ENCODE measurements around the gene C6orf89.
"Not testable (repeated sequence)": the region's sequence is repeated elsewhere in the genome, so short reads cannot be mapped to it uniquely, and the experiment has no call there.

The C6orf89 gene

DNA sequence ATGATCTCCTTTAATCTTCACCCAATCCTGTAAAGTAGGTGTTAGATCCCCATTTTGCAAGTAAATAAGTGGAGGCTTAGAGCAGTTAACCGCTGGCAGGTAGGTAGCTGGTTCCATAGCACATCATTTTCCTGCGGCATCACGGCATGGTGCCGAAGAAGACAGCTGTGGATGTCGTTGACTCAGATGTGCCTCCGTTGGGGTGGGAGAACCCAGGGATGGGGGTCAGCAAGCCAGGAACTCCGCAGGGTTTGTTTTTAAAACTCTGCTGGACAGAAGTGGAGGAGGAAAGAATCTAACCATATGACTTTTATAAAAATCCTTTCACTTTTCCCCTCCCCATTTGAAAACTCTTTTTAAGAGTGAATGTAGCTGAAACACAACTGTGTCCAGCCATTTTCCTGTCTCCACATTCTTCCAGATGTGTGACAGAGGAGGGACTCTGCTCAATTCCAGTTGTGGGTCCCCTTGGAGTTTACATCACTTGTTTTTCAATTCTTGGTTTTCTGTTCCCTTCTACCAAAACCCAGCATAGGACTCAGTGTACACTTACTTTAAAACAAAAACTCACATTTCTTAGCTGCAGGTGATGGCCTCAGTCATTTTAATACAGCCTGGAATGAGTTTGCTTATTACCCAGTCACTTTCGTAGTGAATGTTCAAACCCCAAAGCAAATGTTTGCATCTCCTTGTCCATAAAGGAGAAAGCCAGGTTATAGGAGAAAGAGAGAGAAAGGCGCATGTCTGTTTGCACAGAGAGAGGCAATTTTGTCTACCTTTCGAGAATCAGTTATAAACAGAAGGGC lies 41.2 kb downstream of the C6orf89 start:
- Histone ChIP-seq H3K9me3 (ENCODE audit: low read length) (no peaks in the 10 kb centered on the region), H3K27me3 (ENCODE audit: insufficient read depth, low read length) (no peaks in the 10 kb centered on the region), H2AFZ (ENCODE audit: low read depth, low read length) (no peak overlapping the region), H3K36me3 (ENCODE audit: insufficient read depth, low read length) (peaks cover 17% of the 10 kb centered on the region), H3K4me3 (ENCODE audit: low read length) (no peak overlapping the region), H3K4me1 (ENCODE audit: insufficient read depth, low read length) (peaks cover 3% of the 10 kb centered on the region)

DNA sequence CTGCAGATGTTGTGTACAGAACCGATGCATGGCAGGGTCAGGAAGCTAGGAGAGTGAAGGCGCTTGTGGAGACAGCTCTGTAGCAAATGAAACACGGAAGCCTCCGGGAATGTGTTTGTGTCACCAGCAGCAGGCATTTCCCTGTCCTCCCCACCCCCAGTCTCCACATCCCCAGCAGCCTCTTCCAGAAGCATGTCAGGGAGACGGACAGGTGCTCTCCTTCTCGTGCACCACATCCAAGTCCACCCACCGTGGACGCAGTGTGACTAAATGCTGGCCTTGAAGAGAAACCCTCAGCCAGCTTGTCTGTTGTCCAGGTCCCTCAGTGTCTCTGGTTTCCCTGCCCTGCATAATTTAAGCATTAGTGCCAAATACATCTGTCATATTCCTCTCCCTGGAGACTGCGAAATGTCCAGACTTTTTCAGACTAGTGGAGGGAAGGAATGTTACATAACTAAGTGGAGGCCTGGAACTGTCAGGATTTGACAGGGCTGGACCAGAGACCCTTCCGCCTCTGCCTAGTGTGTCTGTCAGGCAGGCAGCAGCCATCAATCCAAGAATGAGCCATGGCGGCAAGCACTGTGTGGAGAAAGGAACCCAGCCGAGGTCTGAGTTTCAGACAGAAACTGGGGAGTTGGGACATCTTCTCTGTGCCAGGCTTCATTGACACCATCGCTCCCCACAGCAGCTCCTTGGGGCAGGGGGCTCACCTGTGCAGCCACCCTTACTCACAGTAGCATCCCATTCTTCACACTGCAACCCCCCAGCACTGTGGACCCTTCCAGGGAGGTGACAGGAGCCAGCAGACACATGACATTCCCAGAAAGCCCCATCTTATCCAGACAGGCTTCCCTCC lies 42.2 kb downstream of the C6orf89 start:
- no peak overlapping the region for H2AFZ ChIP-seq (ENCODE audit: low read depth, low read length)

DNA sequence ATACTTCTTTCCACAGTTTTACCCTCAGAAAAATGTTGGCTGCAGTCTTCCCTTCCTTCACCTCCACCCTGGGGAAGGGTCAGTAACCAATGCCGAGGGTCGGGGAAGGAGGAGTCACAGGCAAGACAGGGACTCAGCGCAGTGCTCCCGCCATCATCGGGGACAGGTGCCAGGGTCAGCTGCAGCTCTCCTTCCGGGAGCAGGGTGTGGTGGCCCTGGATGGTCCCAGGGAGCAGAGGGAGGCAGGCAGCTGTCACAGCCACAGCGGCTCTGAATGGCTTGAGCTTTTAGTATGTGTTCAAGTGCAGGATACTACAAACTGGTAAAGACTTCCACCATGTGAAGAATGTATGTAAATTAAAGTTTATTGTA lies 42.8 kb downstream of the C6orf89 start:
- Histone ChIP-seq H2AFZ (ENCODE audit: low read depth, low read length) (no peak overlapping the region), H3K27me3 (ENCODE audit: insufficient read depth, low read length) (no peaks in the 10 kb centered on the region), H3K36me3 (ENCODE audit: insufficient read depth, low read length) (peaks cover 14% of the 10 kb centered on the region), H3K4me3 (ENCODE audit: low read length) (no peak overlapping the region), H3K4me1 (ENCODE audit: insufficient read depth, low read length) (peaks cover 3% of the 10 kb centered on the region), H3K9me3 (ENCODE audit: low read length) (no peaks in the 10 kb centered on the region)

More for the DNA sequence above, 42.2 kb downstream of the C6orf89 start:
- H3K4me3 ChIP-seq (ENCODE audit: low read length) = no peak overlapping the region
- no peaks in the 10 kb centered on the region for H3K27me3 ChIP-seq (ENCODE audit: insufficient read depth, low read length)
- H3K4me1 ChIP-seq (ENCODE audit: insufficient read depth, low read length) = peaks cover 3% of the 10 kb centered on the region
- H3K36me3 ChIP-seq (ENCODE audit: insufficient read depth, low read length) = peaks cover 17% of the 10 kb centered on the region
- H3K9me3 ChIP-seq (ENCODE audit: low read length) = no peaks in the 10 kb centered on the region

DNA sequence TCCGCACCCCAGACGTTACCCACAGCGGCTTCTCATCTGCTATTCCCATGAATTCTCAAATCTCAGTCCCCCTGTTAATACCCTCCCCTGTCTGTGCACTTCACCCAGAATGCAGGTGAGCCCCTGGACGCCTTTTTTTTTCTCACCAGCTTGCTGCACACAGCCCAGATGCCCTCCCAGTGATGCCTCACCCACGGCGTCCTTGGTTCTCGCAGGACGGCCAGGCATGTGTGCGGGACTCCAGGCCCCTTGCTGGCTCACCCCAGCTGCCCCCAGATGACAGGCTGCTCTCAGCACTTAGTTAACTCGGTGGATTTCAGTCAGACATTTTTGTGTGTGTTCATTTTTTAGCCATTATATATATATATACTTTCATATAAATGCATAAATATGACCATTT lies 43.4 kb downstream of the C6orf89 start:
- Histone ChIP-seq H3K9me3 (ENCODE audit: low read length) (no peaks in the 10 kb centered on the region), H3K36me3 (ENCODE audit: insufficient read depth, low read length) (peaks cover 8% of the 10 kb centered on the region), H3K27me3 (ENCODE audit: insufficient read depth, low read length) (no peaks in the 10 kb centered on the region), H3K4me3 (ENCODE audit: low read length) (no peak overlapping the region), H3K4me1 (ENCODE audit: insufficient read depth, low read length) (peaks cover 3% of the 10 kb centered on the region), H2AFZ (ENCODE audit: low read depth, low read length) (no peak overlapping the region)

DNA sequence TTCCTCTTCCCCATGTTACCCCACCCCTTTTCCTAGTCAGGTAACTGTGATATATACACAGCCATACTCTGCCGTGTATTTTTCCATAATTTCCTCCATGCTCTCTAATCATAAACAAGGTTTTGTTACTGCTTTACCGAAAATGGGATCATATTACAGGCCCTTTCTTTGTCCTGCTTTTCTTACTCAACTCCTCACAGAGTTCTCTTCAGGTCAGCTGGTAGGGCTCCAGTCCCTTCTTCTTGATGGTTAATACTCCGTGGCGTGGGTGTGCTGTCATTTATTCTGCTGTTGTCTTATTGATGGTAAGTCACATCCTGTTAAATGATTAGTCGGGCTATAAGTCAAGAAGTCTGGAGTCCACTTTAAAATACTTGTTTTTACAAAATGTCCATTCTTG lies 43.9 kb downstream of the C6orf89 start:
- Histone ChIP-seq H2AFZ (ENCODE audit: low read depth, low read length) (no peak overlapping the region), H3K4me3 (ENCODE audit: low read length) (no peak overlapping the region), H3K4me1 (ENCODE audit: insufficient read depth, low read length) (peaks cover 3% of the 10 kb centered on the region), H3K36me3 (ENCODE audit: insufficient read depth, low read length) (peaks cover 5% of the 10 kb centered on the region), H3K9me3 (ENCODE audit: low read length) (no peaks in the 10 kb centered on the region), H3K27me3 (ENCODE audit: insufficient read depth, low read length) (no peaks in the 10 kb centered on the region)

DNA sequence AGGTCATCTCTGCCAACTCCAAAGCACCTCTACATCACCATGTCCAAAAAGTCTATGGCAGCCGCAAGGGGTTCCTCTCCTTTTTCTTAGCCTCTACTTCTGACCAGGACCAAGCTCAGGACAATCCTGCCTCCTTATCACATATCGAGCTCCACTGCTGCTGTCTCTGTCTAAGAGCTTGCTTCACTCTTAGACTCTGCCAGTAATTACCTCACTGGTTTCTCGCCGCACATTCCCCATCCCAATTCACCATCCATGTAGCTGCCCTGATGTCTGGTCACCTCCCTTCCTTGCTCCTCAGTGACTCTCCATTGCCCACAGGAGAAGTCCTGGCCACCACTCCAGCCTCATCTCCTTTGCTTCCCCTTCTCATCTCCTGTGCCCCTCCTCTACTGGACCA lies 44.7 kb downstream of the C6orf89 start:
- H3K36me3 ChIP-seq (ENCODE audit: insufficient read depth, low read length) = no peaks in the 10 kb centered on the region
- no peak overlapping the region for H2AFZ ChIP-seq (ENCODE audit: low read depth, low read length)
- H3K4me3 ChIP-seq (ENCODE audit: low read length) = no peak overlapping the region
- no peaks in the 10 kb centered on the region for H3K27me3 ChIP-seq (ENCODE audit: insufficient read depth, low read length)
- peaks cover 3% of the 10 kb centered on the region for H3K4me1 ChIP-seq (ENCODE audit: insufficient read depth, low read length)
- H3K9me3 ChIP-seq (ENCODE audit: low read length) = no peaks in the 10 kb centered on the region

DNA sequence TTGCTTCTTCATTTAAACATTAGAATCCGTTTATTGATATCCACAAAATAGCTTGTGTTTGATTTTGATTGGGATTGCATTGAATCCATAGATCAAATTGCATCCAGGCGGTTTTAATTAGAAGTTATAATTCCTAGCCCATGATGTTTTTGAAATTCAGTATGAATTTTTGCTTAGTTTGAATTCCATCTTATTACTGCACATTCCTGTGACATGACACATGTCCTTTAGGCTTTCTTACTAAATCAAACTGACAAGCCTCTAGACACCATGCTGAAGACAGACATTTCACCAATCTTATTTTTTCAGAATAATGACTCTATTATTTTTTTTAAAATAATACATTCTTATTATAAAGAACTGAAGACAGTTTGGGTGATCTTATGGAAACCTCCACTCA lies 47.4 kb downstream of the C6orf89 start:
- no peak overlapping the region for H3K4me3 ChIP-seq (ENCODE audit: low read length)

DNA sequence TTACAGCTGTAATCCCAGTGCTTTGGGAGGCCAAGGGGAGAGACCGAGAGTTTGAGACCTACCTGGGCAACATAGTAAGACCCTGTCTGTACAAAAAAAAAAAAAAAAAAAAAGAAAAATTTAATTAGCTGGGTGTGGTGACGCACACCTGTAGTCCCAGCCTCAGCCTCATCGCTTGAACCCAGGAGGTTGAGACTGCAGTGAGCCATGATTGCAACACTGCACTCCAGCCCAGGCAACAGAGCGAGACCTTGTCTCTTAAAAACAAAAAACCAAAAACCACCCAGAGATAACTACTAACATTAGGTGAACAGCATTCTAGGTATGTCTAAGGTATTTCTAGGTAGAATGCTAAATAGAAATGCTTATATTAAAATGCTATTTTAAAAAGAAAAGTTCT lies 47.8 kb downstream of the C6orf89 start:
- H3K36me3 ChIP-seq (ENCODE audit: insufficient read depth, low read length) = no peaks in the 10 kb centered on the region
- H3K4me1 ChIP-seq (ENCODE audit: insufficient read depth, low read length) = peaks cover 3% of the 10 kb centered on the region
- H3K4me3 ChIP-seq (ENCODE audit: low read length) = no peak overlapping the region
- no peaks in the 10 kb centered on the region for H3K9me3 ChIP-seq (ENCODE audit: low read length)
- no peaks in the 10 kb centered on the region for H3K27me3 ChIP-seq (ENCODE audit: insufficient read depth, low read length)
- no peak overlapping the region for H2AFZ ChIP-seq (ENCODE audit: low read depth, low read length)

More for the DNA sequence above, 47.4 kb downstream of the C6orf89 start:
- Histone ChIP-seq H2AFZ (ENCODE audit: low read depth, low read length) (no peak overlapping the region), H3K9me3 (ENCODE audit: low read length) (no peaks in the 10 kb centered on the region), H3K27me3 (ENCODE audit: insufficient read depth, low read length) (no peaks in the 10 kb centered on the region), H3K36me3 (ENCODE audit: insufficient read depth, low read length) (no peaks in the 10 kb centered on the region), H3K4me1 (ENCODE audit: insufficient read depth, low read length) (peaks cover 3% of the 10 kb centered on the region)

DNA sequence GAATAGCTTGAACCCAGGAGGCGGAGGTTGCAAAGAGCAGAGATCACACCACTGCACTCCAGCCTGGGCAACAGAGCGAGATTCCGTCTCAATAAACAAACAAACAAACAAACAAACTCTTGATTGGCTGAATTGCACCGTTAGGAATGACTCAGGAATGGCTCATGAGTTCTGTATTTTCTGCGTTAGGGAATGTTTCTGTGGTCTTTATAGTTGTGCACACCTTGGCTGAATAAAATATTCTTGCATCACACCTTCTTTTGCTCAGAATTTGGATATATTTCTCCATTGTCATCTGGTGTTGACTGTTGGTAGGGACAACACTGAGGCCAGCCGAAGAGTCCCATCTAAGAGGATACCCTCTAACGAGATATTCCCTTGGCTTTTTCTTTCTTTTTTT lies 49.1 kb downstream of the C6orf89 start:
- no peaks in the 10 kb centered on the region for H3K9me3 ChIP-seq (ENCODE audit: low read length)
- no peaks in the 10 kb centered on the region for H3K4me1 ChIP-seq (ENCODE audit: insufficient read depth, low read length)
- H2AFZ ChIP-seq (ENCODE audit: low read depth, low read length) = no peak overlapping the region
- H3K4me3 ChIP-seq (ENCODE audit: low read length) = no peak overlapping the region
- H3K36me3 ChIP-seq (ENCODE audit: insufficient read depth, low read length) = no peaks in the 10 kb centered on the region
- no peaks in the 10 kb centered on the region for H3K27me3 ChIP-seq (ENCODE audit: insufficient read depth, low read length)

DNA sequence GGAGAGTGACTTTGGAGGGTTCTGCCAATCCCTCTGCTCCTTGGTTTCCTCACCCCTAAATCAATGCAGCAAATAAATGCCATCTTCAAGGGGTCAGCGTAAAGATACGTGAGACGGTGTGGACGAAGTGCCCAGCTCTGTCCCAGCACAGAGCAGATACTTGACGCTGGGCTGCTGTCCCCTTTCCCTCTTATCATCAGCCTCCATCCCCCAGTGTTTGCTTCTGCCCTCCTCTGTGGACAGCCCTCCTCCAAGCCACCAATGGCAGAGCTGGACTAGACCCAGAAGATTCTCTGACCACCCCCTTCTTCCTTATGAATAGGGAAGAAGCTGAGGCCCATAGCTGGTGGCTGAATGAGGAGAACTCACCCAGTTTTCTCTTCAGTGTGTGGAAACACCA lies 51.1 kb downstream of the C6orf89 start:
- Histone ChIP-seq H3K9me3 (ENCODE audit: low read length) (no peaks in the 10 kb centered on the region), H3K4me1 (ENCODE audit: insufficient read depth, low read length) (no peaks in the 10 kb centered on the region), H3K36me3 (ENCODE audit: insufficient read depth, low read length) (no peaks in the 10 kb centered on the region), H3K4me3 (ENCODE audit: low read length) (no peak overlapping the region), H3K27me3 (ENCODE audit: insufficient read depth, low read length) (no peaks in the 10 kb centered on the region), H2AFZ (ENCODE audit: low read depth, low read length) (no peak overlapping the region)

DNA sequence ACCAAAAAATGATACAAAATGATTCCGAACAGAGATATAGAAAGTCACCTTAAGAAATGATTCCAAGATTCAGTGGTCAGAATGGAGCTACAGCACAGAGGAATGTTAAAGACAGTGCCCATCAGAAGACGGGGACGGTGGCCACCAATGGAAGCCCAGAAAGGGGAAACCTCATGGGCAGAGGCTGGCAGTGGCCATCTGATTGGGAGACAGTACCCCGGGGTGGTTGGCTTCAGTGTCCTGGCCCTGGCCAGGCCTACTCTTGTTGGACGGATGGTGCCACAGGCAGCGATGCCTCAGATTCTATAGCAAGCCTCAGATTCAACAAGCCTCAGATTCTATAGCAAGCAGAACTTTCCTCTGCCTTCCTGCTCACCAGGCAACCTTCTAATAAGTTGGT lies 52.1 kb downstream of the C6orf89 start:
- H3K9me3 ChIP-seq (ENCODE audit: low read length) = no peaks in the 10 kb centered on the region
- H2AFZ ChIP-seq (ENCODE audit: low read depth, low read length) = no peak overlapping the region
- H3K36me3 ChIP-seq (ENCODE audit: insufficient read depth, low read length) = no peaks in the 10 kb centered on the region
- no peaks in the 10 kb centered on the region for H3K27me3 ChIP-seq (ENCODE audit: insufficient read depth, low read length)
- no peak overlapping the region for H3K4me3 ChIP-seq (ENCODE audit: low read length)
- no peaks in the 10 kb centered on the region for H3K4me1 ChIP-seq (ENCODE audit: insufficient read depth, low read length)

DNA sequence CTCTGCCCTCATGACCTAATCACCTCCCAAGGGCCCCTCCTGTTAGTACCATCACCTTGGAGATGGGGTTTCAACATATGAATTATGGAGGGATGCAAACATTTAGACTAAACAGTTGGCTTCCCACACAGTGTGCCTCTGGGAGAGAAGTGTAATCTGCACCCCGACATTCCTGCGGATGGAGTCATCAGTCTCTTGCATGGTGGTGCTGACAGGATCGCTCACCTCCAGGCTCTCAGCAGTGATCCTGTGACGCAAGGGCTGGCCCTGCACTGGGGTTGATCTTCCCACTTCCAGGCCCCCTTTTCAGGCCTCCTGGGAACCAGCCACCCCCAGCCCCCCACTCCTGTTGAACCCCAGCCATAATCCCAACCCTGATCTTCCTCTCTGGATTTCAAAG lies 52.8 kb downstream of the C6orf89 start:
- H3K36me3 ChIP-seq (ENCODE audit: insufficient read depth, low read length) = no peaks in the 10 kb centered on the region
- no peaks in the 10 kb centered on the region for H3K27me3 ChIP-seq (ENCODE audit: insufficient read depth, low read length)
- no peak overlapping the region for H3K4me3 ChIP-seq (ENCODE audit: low read length)
- no peak overlapping the region for H2AFZ ChIP-seq (ENCODE audit: low read depth, low read length)
- H3K9me3 ChIP-seq (ENCODE audit: low read length) = no peaks in the 10 kb centered on the region
- no peaks in the 10 kb centered on the region for H3K4me1 ChIP-seq (ENCODE audit: insufficient read depth, low read length)

DNA sequence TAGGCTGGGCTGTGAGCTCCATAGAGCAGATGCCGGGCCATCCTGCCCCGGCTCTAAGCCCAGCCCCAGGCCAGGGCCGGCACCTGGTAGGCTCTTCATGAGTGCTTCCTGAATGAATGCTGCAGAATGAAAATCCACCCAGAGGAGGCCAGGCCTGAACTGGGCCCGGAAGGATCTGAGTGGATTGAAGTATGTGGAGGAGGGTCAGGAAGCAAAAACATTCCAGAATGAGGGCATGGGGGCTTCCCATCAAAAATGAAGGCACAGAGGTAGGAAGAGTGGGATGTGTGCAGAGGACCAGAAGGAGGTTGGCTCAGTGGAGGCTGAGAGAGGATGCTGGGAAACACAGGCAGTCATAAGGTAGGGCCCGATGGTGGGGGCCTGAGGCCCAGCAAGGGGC lies 53.3 kb downstream of the C6orf89 start:
- not testable (repeated sequence) for H3K27me3 ChIP-seq (ENCODE audit: insufficient read depth, low read length); H3K9me3 ChIP-seq (ENCODE audit: low read length); H3K36me3 ChIP-seq (ENCODE audit: insufficient read depth, low read length); H3K4me3 ChIP-seq (ENCODE audit: low read length); H2AFZ ChIP-seq (ENCODE audit: low read depth, low read length); H3K4me1 ChIP-seq (ENCODE audit: insufficient read depth, low read length)
